Kidney (tissue), 14 donors: ENCODE results near the gene ATP7A. TPM values are rescaled to one million over a fixed set of nuclear protein-coding genes. Genes with fewer than 3 reads are reported as not detected.

Experiments used
- DNase-seq, 5 donors: peaks; one replicate each; pipeline ENCODE4 v3.0.0-alpha.2; 2013 to 2020
- FAIRE-seq: peaks from 2 replicates; lab custom pipeline; 2012; peaks lifted over from hg19 to GRCh38; lab: Jason Lieb, UNC
- H3K27ac ChIP-seq, 2 donors: one replicate each; pipeline ENCODE4 v1.7.0; 2013; ENCODE audit warnings: low read depth in 2 of 2, low read length in 2 of 2, inconsistent platforms in 1 of 2
- H3K27me3 ChIP-seq: one replicate; pipeline ENCODE4 v1.7.1; 2013; ENCODE audit warnings: low read length, inconsistent platforms; ENCODE audit not compliant: control insufficient read depth, insufficient read depth
- H3K36me3 ChIP-seq, 3 donors: one replicate each; pipeline versions ENCODE4 v1.7.0 to v1.7.1; 2013; ENCODE audit warnings: low read length in 3 of 3, control low read depth in 1 of 3, inconsistent platforms in 1 of 3; ENCODE audit not compliant: insufficient read depth in 3 of 3, control insufficient read depth in 2 of 3
- H3K4me1 ChIP-seq, 3 donors: one replicate each; pipeline versions ENCODE4 v1.7.0 to v1.7.1; 2013; ENCODE audit warnings: low read length in 3 of 3, inconsistent platforms in 1 of 3, low read depth in 1 of 3; ENCODE audit not compliant: control insufficient read depth in 2 of 3, insufficient read depth in 2 of 3
- H3K4me3 ChIP-seq, 3 donors: one replicate each; pipeline versions ENCODE4 v1.7.0 to v1.8.1; 2013; ENCODE audit warnings: low read length in 3 of 3, control low read depth in 1 of 3, inconsistent platforms in 1 of 3
- H3K9ac ChIP-seq, 3 donors: one replicate each; pipeline versions ENCODE4 v1.7.0 to v1.7.1; 2013; ENCODE audit warnings: low read length in 3 of 3, control low read depth in 1 of 3, inconsistent platforms in 1 of 3
- H3K9me3 ChIP-seq, 3 donors: one replicate each; pipeline versions ENCODE4 v1.7.0 to v1.7.1; 2013; ENCODE audit warnings: low read length in 3 of 3, control low read depth in 1 of 3, inconsistent platforms in 1 of 3; ENCODE audit not compliant: control insufficient read depth in 2 of 3, insufficient read depth in 1 of 3
- CTCF ChIP-seq: IDR thresholded peaks from 3 replicates; pipeline ENCODE4 v1.5.1; 2012; ENCODE audit warnings: mild to moderate bottlenecking, moderate library complexity, borderline replicate concordance; ENCODE audit not compliant: insufficient read depth; ENCODE audit errors: extremely low read depth
- intact Hi-C: fragments of 100-400 bp; cut with DNase I; formaldehyde crosslinking; loops from one replicate; pipeline ENCODE4 v1.11.1; 2022
- polyA plus RNA-seq: library from polyadenylated mRNA; stranded (reverse); fragments of 350-450 nt; fragmentation: Illumina TruSeq; extraction: RNeasy Lipid Tissue Mini Kit (QIAGEN cat#74804); gene quantifications from one replicate; pipeline ENCODE4 v1.2.3, GENCODE V29; 2014; ENCODE audit warnings: low read depth, low replicate concordance; ENCODE audit not compliant: insufficient read depth
- total RNA-seq: library from RNA; stranded (reverse); fragmentation: NEBNext Ultra II Directional; extraction: Animal tissue kit (Norgen Biotek cat#: 25700); gene quantifications from one replicate; pipeline ENCODE4 v1.2.1, GENCODE V29; 2021
- donor health status: control.
- donor health status: control.
- donor health status: control.
- donor health status: control.
- donor health status: control.
- donor health status: DM: yes; HTN: yes; CAD: no.
- donor health status: Normal renal cell carcinoma (clear cell type).

The ATP7A gene
- total and polyA plus RNA-seq, 2 donors from 2014 or later = 1.9 to 11.9 TPM

- no peak for FAIRE-seq
These were observed 59.0 kb downstream of the ATP7A start, which contains the start of gene PGAM4 for GRCh38 chrX:77969538-77969937. Gene PGAM4, minus strand, starts transcription at chrX:77969638. Its CDS starts 0 bp downstream, at chrX:77969638.

GRCh38 chrX:77975755-77976154 is 65.3 kb downstream of the ATP7A start:
- intact Hi-C loops = no loop called here
- DNase-seq (no peak), FAIRE-seq (no peak)
- H3K4me3 ChIP-seq = no peak overlapping the region
- H3K9me3 ChIP-seq = no peaks in the 10 kb centered on the region
- H3K27me3 ChIP-seq = no peaks in the 10 kb centered on the region
- H3K4me1 ChIP-seq = no peaks in the 10 kb centered on the region
- H3K27ac ChIP-seq = no peak overlapping the region
- TF ChIP-seq CTCF = no peak
- no peak overlapping the region for H3K9ac ChIP-seq
- no peaks in the 10 kb centered on the region for H3K36me3 ChIP-seq

More at GRCh38 chrX:77969538-77969937, 59.0 kb downstream of the ATP7A start, which contains the start of gene PGAM4:
- Histone ChIP-seq H3K4me3 (no peak within 1 kb of the TSS), H3K9me3 (no peaks in the 10 kb centered on the region), H3K4me1 (no peaks in the 10 kb centered on the region), H3K27ac (no peak within 1 kb of the TSS), H3K9ac (no peak within 1 kb of the TSS), H3K36me3 (no peaks in the 10 kb centered on the region), H3K27me3 (no peaks in the 10 kb centered on the region)
- DNase-seq = no peak
- no peak for TF ChIP-seq CTCF
- intact Hi-C loops = no loop called here

- intact Hi-C loops = no loop called here
These were observed 66.6 kb downstream of the ATP7A start for GRCh38 chrX:77977095-77977494.

More at GRCh38 chrX:77977095-77977494, 66.6 kb downstream of the ATP7A start:
- DNase-seq (no peak), FAIRE-seq (no peak)
- TF ChIP-seq CTCF = no peak
- Histone ChIP-seq H3K4me1 (no peaks in the 10 kb centered on the region), H3K36me3 (no peaks in the 10 kb centered on the region), H3K27ac (no peak overlapping the region), H3K9me3 (no peaks in the 10 kb centered on the region), H3K9ac (no peak overlapping the region), H3K4me3 (no peak overlapping the region), H3K27me3 (no peaks in the 10 kb centered on the region)
